IMR-90 (cell line): Measurements from ENCODE around the gene PRKAB1. TPM values are rescaled to one million over a fixed set of nuclear protein-coding genes. Genes with fewer than 3 reads are reported as not detected.

Experiments
- ATAC-seq: fragments of 200-7000 bp; cut with Tn5 transposase; 2 replicates; pipeline ENCODE4 v1.9.1; 2020; ENCODE audit warnings: low read depth, mild to moderate bottlenecking, moderate library complexity
- BruUV-seq: library from RNA; stranded (reverse); fragments of 400-500 nt; replicated peaks from 2 replicates; lab custom pipeline; 2021; lab: Mats Ljungman, UMichigan
- CTCF ChIA-PET: fragments of 300-600 bp; formaldehyde crosslinking; extraction: SDS; loops from one replicate; lab custom pipeline; 2021; ENCODE audit warnings: antibody characterized with exemption; lab: Yijun Ruan, JAX
- POLR2A ChIA-PET: fragments of 300-600 bp; sonication (Branson Sonifier 250); formaldehyde crosslinking; loops from one replicate; lab custom pipeline; 2022; ENCODE audit warnings: antibody characterized with exemption; ENCODE audit not compliant: unreplicated experiment; lab: Charles Lee
- DNase-seq: peaks from one replicate; pipeline ENCODE4 v3.0.0; 2013
- H2AFZ ChIP-seq: replicated peaks from 2 replicates; pipeline ENCODE3; 2013; ENCODE audit warnings: low read length, mild to moderate bottlenecking; ENCODE audit not compliant: poor library complexity
- H2AK5ac ChIP-seq: 2 replicates; pipeline ENCODE4 v1.6.1; 2013; ENCODE audit warnings: low read depth, low read length, inconsistent platforms
- H2AK9ac ChIP-seq: replicated peaks from 2 replicates; pipeline ENCODE3; 2013; ENCODE audit warnings: mild to moderate bottlenecking, low read depth, low read length, moderate library complexity; ENCODE audit not compliant: poor library complexity
- H2BK120ac ChIP-seq: 2 replicates; pipeline ENCODE4 v1.6.1; 2013; ENCODE audit warnings: low read depth, low read length, inconsistent platforms
- H2BK15ac ChIP-seq: 3 replicates; pipeline ENCODE4 v1.6.1; 2013; ENCODE audit warnings: low read depth, low read length, inconsistent platforms
- H2BK20ac ChIP-seq: 2 replicates; pipeline ENCODE4 v1.6.1; 2013; ENCODE audit warnings: low read depth, mild to moderate bottlenecking, inconsistent platforms, low read length, moderate library complexity
- H2BK5ac ChIP-seq: 2 replicates; pipeline ENCODE4 v1.6.1; 2013; ENCODE audit warnings: mild to moderate bottlenecking, low read depth, low read length, inconsistent platforms; ENCODE audit not compliant: poor library complexity, severe bottlenecking
- H3K14ac ChIP-seq: replicated peaks from 2 replicates; pipeline ENCODE4 v1.6.1; 2013; ENCODE audit warnings: low read depth, low read length, inconsistent platforms
- H3K18ac ChIP-seq: 2 replicates; pipeline ENCODE4 v1.6.1; 2013; ENCODE audit warnings: low read depth, low read length, control low read depth
- H3K23ac ChIP-seq: 2 replicates; pipeline ENCODE4 v1.6.1; 2013; ENCODE audit warnings: low read depth, low read length, inconsistent platforms
- H3K27ac ChIP-seq: 2 replicates; pipeline ENCODE4 v1.5.1; 2013; ENCODE audit warnings: mild to moderate bottlenecking, control low read depth, low read length; ENCODE audit not compliant: insufficient read depth
- H3K27me3 ChIP-seq: 2 replicates; pipeline ENCODE4 v1.6.1; 2013; ENCODE audit warnings: low read length; ENCODE audit not compliant: control insufficient read depth, insufficient read depth
- H3K36me3 ChIP-seq: 2 replicates; pipeline ENCODE4 v1.6.1; 2013; ENCODE audit warnings: low read length, mixed read lengths; ENCODE audit not compliant: control insufficient read depth, insufficient read depth
- H3K4ac ChIP-seq: 2 replicates; pipeline ENCODE4 v1.6.1; 2013; ENCODE audit warnings: low read depth, low read length, inconsistent platforms
- H3K4me1 ChIP-seq: 2 replicates; pipeline ENCODE4 v1.6.1; 2013; ENCODE audit warnings: low read length, mixed read lengths; ENCODE audit not compliant: control insufficient read depth, insufficient read depth
- H3K4me2 ChIP-seq: 2 replicates; pipeline ENCODE4 v1.6.1; 2013; ENCODE audit warnings: low read depth, mild to moderate bottlenecking, control low read depth, low read length, moderate library complexity
- H3K4me3 ChIP-seq: 2 replicates; pipeline ENCODE4 v1.5.1; 2013; ENCODE audit warnings: low read depth, mild to moderate bottlenecking, control low read depth, low read length, moderate library complexity; ENCODE audit not compliant: insufficient read depth
- H3K56ac ChIP-seq: 2 replicates; pipeline ENCODE4 v1.6.1; 2013; ENCODE audit warnings: low read length, inconsistent platforms; ENCODE audit not compliant: insufficient read depth; ENCODE audit errors: extremely low read depth
- H3K79me1 ChIP-seq, 2 experiments: 2 replicates each; pipeline ENCODE4 v1.6.1; 2013; ENCODE audit warnings: low read length in 2 of 2, inconsistent platforms in 1 of 2, low read depth in 1 of 2
- H3K9ac ChIP-seq: 2 replicates; pipeline ENCODE4 v1.6.1; 2013; ENCODE audit warnings: low read depth, low read length, control low read depth
- H3K9me1 ChIP-seq: 2 replicates; pipeline ENCODE4 v1.6.1; 2013; ENCODE audit warnings: low read length, inconsistent platforms; ENCODE audit not compliant: insufficient read depth
- H3K9me3 ChIP-seq: 2 replicates; pipeline ENCODE4 v1.6.1; 2013; ENCODE audit warnings: low read length; ENCODE audit not compliant: control insufficient read depth, insufficient read depth
- H4K20me1 ChIP-seq: 2 replicates; pipeline ENCODE4 v1.6.1; 2013; ENCODE audit warnings: low read length, inconsistent platforms; ENCODE audit not compliant: insufficient read depth
- H4K5ac ChIP-seq: 2 replicates; pipeline ENCODE4 v1.6.1; 2013; ENCODE audit warnings: mild to moderate bottlenecking, low read depth, low read length, control low read depth
- H4K8ac ChIP-seq, 2 experiments: 2 replicates each; pipeline ENCODE4 v1.6.1; 2013; ENCODE audit warnings: low read depth in 2 of 2, low read length in 2 of 2, control low read depth in 1 of 2, inconsistent platforms in 1 of 2
- H4K91ac ChIP-seq: 2 replicates; pipeline ENCODE4 v1.6.1; 2013; ENCODE audit warnings: low read depth, low read length, inconsistent platforms; ENCODE audit not compliant: insufficient read depth
- BHLHE40 ChIP-seq: fragments of 150-350 bp; IDR thresholded peaks from 2 replicates; pipeline ENCODE4 v1.6.1; 2016; ENCODE audit warnings: mild to moderate bottlenecking, low read depth, low read length
- CEBPB ChIP-seq: IDR thresholded peaks from 2 replicates; pipeline ENCODE4 v1.6.1; 2012; ENCODE audit warnings: low read depth, low read length, improper control_type of control experiment
- CHD1 ChIP-seq: IDR thresholded peaks from 2 replicates; pipeline ENCODE4 v1.6.1; 2012; ENCODE audit warnings: low read depth, low read length, improper control_type of control experiment
- FOS ChIP-seq: fragments of 150-350 bp; IDR thresholded peaks from 2 replicates; pipeline ENCODE4 v1.6.1; 2016; ENCODE audit warnings: low read depth, low read length
- SMC3 ChIP-seq: fragments of 150-350 bp; IDR thresholded peaks from 2 replicates; pipeline ENCODE4 v1.6.1; 2016; ENCODE audit warnings: low read depth, mild to moderate bottlenecking, antibody characterized with exemption, low read length, moderate library complexity
- WGBS, 2 experiments: methylation state at CpG; one replicate each; pipeline versions ENCODE4 v1.1.5 to v1.1.7; 2013; ENCODE audit warnings: missing lambda C conversion rate in 2 of 2; ENCODE audit not compliant: insufficient read length in 1 of 2; ENCODE audit errors: extremely low coverage in 2 of 2; 5-methylcytosine and 5-hydroxymethylcytosine counted together
- dilution Hi-C: fragments of 300-500 bp; cut with HindIII; formaldehyde crosslinking; loops from one replicate; pipeline ENCODE4 v1.14.3; 2018; ENCODE audit warnings: low sequenced_read_pairs; ENCODE audit not compliant: unreplicated experiment
- in situ Hi-C: fragments of 300-500 bp; cut with MboI; formaldehyde crosslinking; loops from 3 replicates; pipeline ENCODE4 v1.14.3; 2019; ENCODE audit warnings: low sequenced_read_pairs, inconsistent platforms, mixed read lengths
- intact Hi-C: fragments of 100-400 bp; cut with micrococcal nuclease; formaldehyde crosslinking; loops from 2 replicates; pipeline ENCODE4 v1.10.0; 2022
- polyA plus RNA-seq, 3 experiments: library from polyadenylated mRNA; depleted of rRNA; stranded (reverse); fragments of >200 nt; gene quantifications; 2 replicates each; pipeline ENCODE4 v1.2.3, GENCODE V29; 2012; ENCODE audit warnings: low replicate concordance in 1 of 3
- total RNA-seq: library from RNA; depleted of rRNA; stranded (reverse); fragments of >200 nt; gene quantifications from 2 replicates; pipeline ENCODE4 v1.2.3, GENCODE V29; 2012
- TF ChIP-seq, protein P1 (sequence below): conservative IDR thresholded peaks from 2 replicates; pipeline ENCODE4 v1.5.1; 2012; ENCODE audit warnings: mild to moderate bottlenecking, low read depth, low read length, improper control_type of control experiment
- TF ChIP-seq, protein P2 (sequence below): fragments of 150-350 bp; IDR thresholded peaks from 2 replicates; pipeline ENCODE4 v1.6.1; 2016; ENCODE audit warnings: low read depth, mild to moderate bottlenecking, low read length, moderate library complexity, borderline replicate concordance

The PRKAB1 gene
- total and polyA plus RNA-seq, 2 of the 4 experiments (the other 2 are of a cell fraction) = 9.7 to 19.3 TPM

DNA sequence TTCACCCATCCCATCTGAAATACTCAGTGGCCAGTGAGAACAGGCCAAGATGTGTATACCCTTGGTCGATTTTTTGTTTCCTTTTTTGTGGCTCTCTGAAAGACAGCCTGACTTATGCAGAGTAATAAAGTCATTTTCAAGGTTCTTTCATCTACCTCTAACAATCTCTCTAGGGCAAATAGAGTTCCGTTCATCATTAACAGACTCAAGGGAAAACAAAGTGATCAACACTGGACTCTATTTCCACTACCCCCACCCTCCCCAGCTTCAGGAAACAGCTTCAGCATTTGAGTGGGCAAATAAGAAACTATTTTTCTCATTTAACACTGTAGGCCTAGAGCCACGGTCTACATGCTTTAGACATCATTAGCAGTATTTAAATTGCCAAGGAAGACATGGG, 15.9 kb downstream of the PRKAB1 start:
- no peak overlapping the region for H3K14ac ChIP-seq
- H3K36me3 ChIP-seq = peaks cover 32% of the 10 kb centered on the region
- no peak overlapping the region for H3K18ac ChIP-seq
- ATAC-seq (peak; percentile 9; the same call in 1 of the 2 replicates), DNase-seq (no peak)
- no peak overlapping the region for H3K27ac ChIP-seq
- H3K9ac ChIP-seq = no peak overlapping the region
- H4K5ac ChIP-seq = no peak overlapping the region
- no peak overlapping the region for H2BK20ac ChIP-seq
- POLR2A ChIA-PET = no interaction called here
- no peaks in the 10 kb centered on the region for H4K20me1 ChIP-seq
- TF ChIP-seq, protein P1, sequence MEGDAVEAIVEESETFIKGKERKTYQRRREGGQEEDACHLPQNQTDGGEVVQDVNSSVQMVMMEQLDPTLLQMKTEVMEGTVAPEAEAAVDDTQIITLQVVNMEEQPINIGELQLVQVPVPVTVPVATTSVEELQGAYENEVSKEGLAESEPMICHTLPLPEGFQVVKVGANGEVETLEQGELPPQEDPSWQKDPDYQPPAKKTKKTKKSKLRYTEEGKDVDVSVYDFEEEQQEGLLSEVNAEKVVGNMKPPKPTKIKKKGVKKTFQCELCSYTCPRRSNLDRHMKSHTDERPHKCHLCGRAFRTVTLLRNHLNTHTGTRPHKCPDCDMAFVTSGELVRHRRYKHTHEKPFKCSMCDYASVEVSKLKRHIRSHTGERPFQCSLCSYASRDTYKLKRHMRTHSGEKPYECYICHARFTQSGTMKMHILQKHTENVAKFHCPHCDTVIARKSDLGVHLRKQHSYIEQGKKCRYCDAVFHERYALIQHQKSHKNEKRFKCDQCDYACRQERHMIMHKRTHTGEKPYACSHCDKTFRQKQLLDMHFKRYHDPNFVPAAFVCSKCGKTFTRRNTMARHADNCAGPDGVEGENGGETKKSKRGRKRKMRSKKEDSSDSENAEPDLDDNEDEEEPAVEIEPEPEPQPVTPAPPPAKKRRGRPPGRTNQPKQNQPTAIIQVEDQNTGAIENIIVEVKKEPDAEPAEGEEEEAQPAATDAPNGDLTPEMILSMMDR = no peak
- TF ChIP-seq SMC3 (no peak), FOS (no peak), BHLHE40 (no peak), CEBPB (no peak), CHD1 (no peak)
- TF ChIP-seq, protein P2, sequence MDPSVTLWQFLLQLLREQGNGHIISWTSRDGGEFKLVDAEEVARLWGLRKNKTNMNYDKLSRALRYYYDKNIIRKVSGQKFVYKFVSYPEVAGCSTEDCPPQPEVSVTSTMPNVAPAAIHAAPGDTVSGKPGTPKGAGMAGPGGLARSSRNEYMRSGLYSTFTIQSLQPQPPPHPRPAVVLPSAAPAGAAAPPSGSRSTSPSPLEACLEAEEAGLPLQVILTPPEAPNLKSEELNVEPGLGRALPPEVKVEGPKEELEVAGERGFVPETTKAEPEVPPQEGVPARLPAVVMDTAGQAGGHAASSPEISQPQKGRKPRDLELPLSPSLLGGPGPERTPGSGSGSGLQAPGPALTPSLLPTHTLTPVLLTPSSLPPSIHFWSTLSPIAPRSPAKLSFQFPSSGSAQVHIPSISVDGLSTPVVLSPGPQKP = no peak
- no CpG with 5 or more reads among the region's 3 CpGs for WGBS, 2 experiments
- H2AFZ ChIP-seq = peak overlapping the region; percentile 0
- peaks cover 5% of the 10 kb centered on the region; the same call in 1 of the 2 replicates for H3K9me1 ChIP-seq
- dilution Hi-C loops (no loop called here), in situ Hi-C loops (no loop called here), intact Hi-C loops (no loop called here)
- no peak overlapping the region for H3K4me3 ChIP-seq
- H2BK120ac ChIP-seq = no peak overlapping the region; the same call in 1 of the 2 replicates
- H3K4ac ChIP-seq = no peak overlapping the region
- no peak overlapping the region for H3K4me2 ChIP-seq
- no peak overlapping the region for H3K23ac ChIP-seq
- CTCF ChIA-PET = interaction anchor here (1.9 kb wide), 1 partner anchor 16 kb away, joined by 4 read pairs; the partner anchor contains the start of gene PRKAB1
- no peak overlapping the region for H2AK5ac ChIP-seq
- H3K79me1 ChIP-seq = no peaks in the 10 kb centered on the region
- H2AK9ac ChIP-seq = no peak overlapping the region
- no peak overlapping the region for H2BK15ac ChIP-seq
- no peak overlapping the region for H3K56ac ChIP-seq
- no peak overlapping the region for H4K91ac ChIP-seq
- H3K4me1 ChIP-seq = no peaks in the 10 kb centered on the region
- no peaks in the 10 kb centered on the region for H3K9me3 ChIP-seq
- H4K8ac ChIP-seq = no peak overlapping the region
- H2BK5ac ChIP-seq = no peak overlapping the region
- BruUV-seq = no TSS peak
- no peaks in the 10 kb centered on the region for H3K27me3 ChIP-seq
